SK-N-SH (cell line): ENCODE results near the gene CCL2.
"Not testable (repeated sequence)": the region's sequence is repeated elsewhere in the genome, so short reads cannot be mapped to it uniquely, and the experiment has no call there.

Source experiments
- CTCF ChIP-seq: fragments of 200-600 bp; sonication (generic); IDR thresholded peaks from 2 replicates; pipeline ENCODE4 v1.6.1; 2017; ENCODE audit warnings: antibody characterized with exemption, mild to moderate bottlenecking, moderate library complexity
- ELF1 ChIP-seq: IDR thresholded peaks from 2 replicates; pipeline ENCODE4 v1.4.0; 2012
- EP300 ChIP-seq, 2 experiments: IDR thresholded peaks; 2 replicates each; pipeline versions ENCODE4 v1.4.0 to v1.6.1; 2012; ENCODE audit warnings: borderline replicate concordance in 1 of 2, low read depth in 1 of 2, low read length in 1 of 2
- MEF2A ChIP-seq: IDR thresholded peaks from 2 replicates; pipeline ENCODE4 v1.4.0; 2012; ENCODE audit warnings: low read depth, borderline replicate concordance
- POLR2AphosphoS5 ChIP-seq: IDR thresholded peaks from 2 replicates; pipeline ENCODE4 v1.6.1; 2012; ENCODE audit warnings: low read depth, low read length
- RAD21 ChIP-seq: IDR thresholded peaks from 2 replicates; pipeline ENCODE4 v1.6.1; 2012; ENCODE audit warnings: mild to moderate bottlenecking, low read length
- RCOR1 ChIP-seq: fragments of 150-350 bp; IDR thresholded peaks from 2 replicates; pipeline ENCODE4 v1.6.1; 2017; ENCODE audit warnings: antibody characterized with exemption, low read length
- USF2 ChIP-seq: fragments of 150-350 bp; IDR thresholded peaks from 2 replicates; pipeline ENCODE4 v1.6.1; 2017; ENCODE audit warnings: antibody characterized with exemption, low read length, low read depth, borderline replicate concordance
- TF ChIP-seq, protein P1 (sequence below): IDR thresholded peaks from 2 replicates; pipeline ENCODE4 v1.4.0; 2012; ENCODE audit warnings: low read depth, borderline replicate concordance
- TF ChIP-seq, protein P2 (sequence below): IDR thresholded peaks from 2 replicates; pipeline ENCODE4 v1.6.1; 2012; ENCODE audit warnings: mild to moderate bottlenecking, low read depth, low read length, moderate library complexity

DNA sequence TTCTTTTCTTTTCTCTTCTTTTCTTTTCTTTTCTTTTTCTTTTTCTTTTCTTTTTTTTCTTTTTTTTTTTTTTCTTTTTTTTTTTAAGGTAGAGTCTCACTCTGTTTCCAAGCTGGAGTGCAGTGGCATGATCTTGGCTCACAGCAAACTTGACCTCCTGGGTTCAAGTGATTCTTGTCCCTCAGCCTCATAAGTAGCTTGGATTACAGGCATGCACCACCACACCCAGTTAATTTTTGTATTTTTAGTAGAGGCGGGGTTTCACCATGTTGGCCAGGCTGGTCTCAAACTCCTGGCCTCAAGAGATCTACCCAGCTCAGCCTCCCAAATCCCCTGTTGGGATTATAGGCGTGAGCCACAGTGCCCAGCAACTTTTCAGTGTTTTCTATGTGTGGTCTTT is 27.8 kb upstream of the CCL2 start:
- not testable (repeated sequence) for TF ChIP-seq EP300 (IDR thresholded peaks at IDR 0.05; ENCODE audit: borderline replicate concordance in 1 of 2, low read depth in 1 of 2, low read length in 1 of 2); MEF2A; POLR2AphosphoS5; RCOR1; CTCF; USF2; RAD21; ELF1
- TF ChIP-seq, protein P1, sequence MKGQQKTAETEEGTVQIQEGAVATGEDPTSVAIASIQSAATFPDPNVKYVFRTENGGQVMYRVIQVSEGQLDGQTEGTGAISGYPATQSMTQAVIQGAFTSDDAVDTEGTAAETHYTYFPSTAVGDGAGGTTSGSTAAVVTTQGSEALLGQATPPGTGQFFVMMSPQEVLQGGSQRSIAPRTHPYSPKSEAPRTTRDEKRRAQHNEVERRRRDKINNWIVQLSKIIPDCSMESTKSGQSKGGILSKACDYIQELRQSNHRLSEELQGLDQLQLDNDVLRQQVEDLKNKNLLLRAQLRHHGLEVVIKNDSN: not testable (repeated sequence)
- TF ChIP-seq, protein P2, sequence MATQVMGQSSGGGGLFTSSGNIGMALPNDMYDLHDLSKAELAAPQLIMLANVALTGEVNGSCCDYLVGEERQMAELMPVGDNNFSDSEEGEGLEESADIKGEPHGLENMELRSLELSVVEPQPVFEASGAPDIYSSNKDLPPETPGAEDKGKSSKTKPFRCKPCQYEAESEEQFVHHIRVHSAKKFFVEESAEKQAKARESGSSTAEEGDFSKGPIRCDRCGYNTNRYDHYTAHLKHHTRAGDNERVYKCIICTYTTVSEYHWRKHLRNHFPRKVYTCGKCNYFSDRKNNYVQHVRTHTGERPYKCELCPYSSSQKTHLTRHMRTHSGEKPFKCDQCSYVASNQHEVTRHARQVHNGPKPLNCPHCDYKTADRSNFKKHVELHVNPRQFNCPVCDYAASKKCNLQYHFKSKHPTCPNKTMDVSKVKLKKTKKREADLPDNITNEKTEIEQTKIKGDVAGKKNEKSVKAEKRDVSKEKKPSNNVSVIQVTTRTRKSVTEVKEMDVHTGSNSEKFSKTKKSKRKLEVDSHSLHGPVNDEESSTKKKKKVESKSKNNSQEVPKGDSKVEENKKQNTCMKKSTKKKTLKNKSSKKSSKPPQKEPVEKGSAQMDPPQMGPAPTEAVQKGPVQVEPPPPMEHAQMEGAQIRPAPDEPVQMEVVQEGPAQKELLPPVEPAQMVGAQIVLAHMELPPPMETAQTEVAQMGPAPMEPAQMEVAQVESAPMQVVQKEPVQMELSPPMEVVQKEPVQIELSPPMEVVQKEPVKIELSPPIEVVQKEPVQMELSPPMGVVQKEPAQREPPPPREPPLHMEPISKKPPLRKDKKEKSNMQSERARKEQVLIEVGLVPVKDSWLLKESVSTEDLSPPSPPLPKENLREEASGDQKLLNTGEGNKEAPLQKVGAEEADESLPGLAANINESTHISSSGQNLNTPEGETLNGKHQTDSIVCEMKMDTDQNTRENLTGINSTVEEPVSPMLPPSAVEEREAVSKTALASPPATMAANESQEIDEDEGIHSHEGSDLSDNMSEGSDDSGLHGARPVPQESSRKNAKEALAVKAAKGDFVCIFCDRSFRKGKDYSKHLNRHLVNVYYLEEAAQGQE: not testable (repeated sequence)
